Endothelial cell (in vitro differentiated cells): ENCODE results near the gene PDZD8. TPM values are rescaled to one million over a fixed set of nuclear protein-coding genes. Genes with fewer than 3 reads are reported as not detected.

Experiments used
- DNase-seq: peaks from one replicate; pipeline ENCODE4 v3.0.0; 2021; ENCODE audit warnings: low spot score
- H3K27ac Mint-ChIP-seq: one replicate; pipeline ENCODE4 v1.8.0; 2021; ENCODE audit warnings: mixed read lengths, inconsistent platforms; ENCODE audit not compliant: unreplicated experiment
- H3K27me3 Mint-ChIP-seq: one replicate; pipeline ENCODE4 v1.8.0; 2021; ENCODE audit warnings: mild to moderate bottlenecking, moderate library complexity, mixed read lengths, inconsistent platforms; ENCODE audit not compliant: unreplicated experiment
- H3K36me3 Mint-ChIP-seq: one replicate; pipeline ENCODE4 v1.8.0; 2021; ENCODE audit warnings: mild to moderate bottlenecking, low read depth, mixed read lengths, inconsistent platforms; ENCODE audit not compliant: unreplicated experiment
- H3K4me1 Mint-ChIP-seq: one replicate; pipeline ENCODE4 v1.8.0; 2021; ENCODE audit warnings: mild to moderate bottlenecking, mixed read lengths, inconsistent platforms; ENCODE audit not compliant: unreplicated experiment
- H3K4me3 Mint-ChIP-seq: one replicate; pipeline ENCODE4 v1.8.0; 2021; ENCODE audit warnings: mild to moderate bottlenecking, mixed read lengths, inconsistent platforms; ENCODE audit not compliant: unreplicated experiment
- H3K9me3 Mint-ChIP-seq: one replicate; pipeline ENCODE4 v1.8.0; 2021; ENCODE audit warnings: mixed read lengths, inconsistent platforms; ENCODE audit not compliant: unreplicated experiment
- CTCF ChIP-seq: fragments of 200-600 bp; sonication (generic); IDR thresholded peaks from one replicate; pipeline ENCODE4 v1.5.0; 2021; ENCODE audit warnings: antibody characterized with exemption; ENCODE audit not compliant: unreplicated experiment
- total RNA-seq: library from RNA; stranded (reverse); fragmentation: NEBNext Ultra II Directional; extraction: Animal tissue kit (Norgen Biotek cat#: 25700); gene quantifications from one replicate; pipeline ENCODE4 v1.2.1, GENCODE V29; 2021; ENCODE audit not compliant: unreplicated experiment

PDZD8 gene
- total RNA-seq, 1 donor from 2014 or later, result 25.6 TPM

GRCh38 chr10:117365612-117366011 is 9.6 kb downstream of the PDZD8 start:
- H3K4me1 Mint-ChIP-seq, result peaks cover 11% of the 10 kb centered on the region
- TF ChIP-seq CTCF, result no peak
- no peak overlapping the region for H3K27ac Mint-ChIP-seq
- H3K9me3 Mint-ChIP-seq, result no peaks in the 10 kb centered on the region
- no peaks in the 10 kb centered on the region for H3K36me3 Mint-ChIP-seq
- no peak overlapping the region for H3K4me3 Mint-ChIP-seq
- no peaks in the 10 kb centered on the region for H3K27me3 Mint-ChIP-seq
- no peak for DNase-seq

GRCh38 chr10:117364110-117364960 is 10.9 kb downstream of the PDZD8 start:
- H3K36me3 Mint-ChIP-seq, result no peaks in the 10 kb centered on the region

DNA sequence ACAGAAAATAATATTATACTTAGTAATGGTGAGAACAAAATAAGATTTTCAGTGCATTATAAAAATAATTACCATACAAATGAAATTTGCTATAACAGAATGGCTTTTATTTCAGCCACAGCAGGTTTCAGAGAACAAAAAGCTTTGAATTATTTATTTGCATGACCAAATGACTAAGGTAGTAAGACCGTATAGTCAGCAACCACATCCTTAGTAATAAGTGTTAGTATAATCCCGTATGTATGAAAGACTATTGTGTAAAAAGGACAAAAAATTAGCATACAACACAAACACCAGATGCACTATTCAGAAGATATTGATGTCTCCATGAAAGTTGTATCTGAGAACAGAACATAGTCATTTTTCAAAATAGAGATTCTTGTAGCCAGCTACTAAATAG is 12.2 kb downstream of the PDZD8 start:
- H3K4me1 Mint-ChIP-seq, result peaks cover 11% of the 10 kb centered on the region
- DNase-seq, result no peak
- no peaks in the 10 kb centered on the region for H3K27me3 Mint-ChIP-seq
- no peaks in the 10 kb centered on the region for H3K9me3 Mint-ChIP-seq
- H3K27ac Mint-ChIP-seq, result no peak overlapping the region
- TF ChIP-seq CTCF, result no peak
- no peak overlapping the region for H3K4me3 Mint-ChIP-seq
- no peaks in the 10 kb centered on the region for H3K36me3 Mint-ChIP-seq

More at GRCh38 chr10:117364110-117364960, 10.9 kb downstream of the PDZD8 start:
- Mint-ChIP-seq H3K9me3 (no peaks in the 10 kb centered on the region), H3K27me3 (no peaks in the 10 kb centered on the region), H3K4me1 (peaks cover 11% of the 10 kb centered on the region), H3K4me3 (no peak overlapping the region), H3K27ac (peak overlapping the region; percentile 20)
- no peak for TF ChIP-seq CTCF
- no peak for DNase-seq

- Mint-ChIP-seq H3K4me1 (peaks cover 11% of the 10 kb centered on the region), H3K4me3 (no peak overlapping the region), H3K36me3 (no peaks in the 10 kb centered on the region), H3K27me3 (no peaks in the 10 kb centered on the region), H3K9me3 (no peaks in the 10 kb centered on the region), H3K27ac (no peak overlapping the region)
- TF ChIP-seq CTCF, result no peak
- no peak for DNase-seq
Observed at GRCh38 chr10:117362313-117362712, 12.9 kb downstream of the PDZD8 start.

DNA sequence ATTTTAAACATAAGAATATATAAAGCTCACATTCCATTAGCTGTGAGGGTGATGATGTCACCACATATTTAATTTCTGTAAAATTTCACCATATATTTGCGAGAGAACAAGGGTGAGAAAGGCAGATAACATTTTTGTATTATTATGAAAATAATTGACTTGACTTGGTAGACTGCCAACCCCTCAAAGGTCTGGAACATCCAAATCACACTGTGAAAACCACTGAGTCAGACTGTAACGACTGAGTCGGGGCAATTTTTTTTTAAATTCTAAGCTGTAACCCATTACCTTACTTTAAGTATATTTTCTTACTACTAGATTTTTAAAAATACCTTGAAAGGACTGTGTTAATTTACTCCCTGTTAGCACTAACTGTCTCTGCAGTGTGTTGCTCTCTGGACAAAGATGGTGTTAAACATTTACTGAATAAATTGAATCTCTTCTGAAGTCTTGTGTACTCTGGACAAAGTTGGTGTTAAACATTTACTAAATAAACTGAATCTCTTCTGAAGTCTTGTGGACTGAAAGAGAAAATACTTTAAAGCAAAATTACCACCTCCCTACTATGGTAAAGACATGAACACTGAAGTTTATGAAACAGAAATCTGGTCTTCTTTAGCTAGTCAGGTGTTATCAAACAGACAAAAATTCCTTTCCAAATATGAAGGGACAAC is 14.1 kb downstream of the PDZD8 start:
- Mint-ChIP-seq H3K27me3 (no peaks in the 10 kb centered on the region), H3K4me3 (no peak overlapping the region), H3K36me3 (no peaks in the 10 kb centered on the region), H3K27ac (no peak overlapping the region), H3K9me3 (no peaks in the 10 kb centered on the region), H3K4me1 (peaks cover 11% of the 10 kb centered on the region)
- DNase-seq, result no peak
- no peak for TF ChIP-seq CTCF
